ENCODE data around the gene OR2T6.
"Not testable (repeated sequence)": the region's sequence is repeated elsewhere in the genome, so short reads cannot be mapped to it uniquely, and the experiment has no call there.

The OR2T6 gene

GRCh38 chr1:248433811-248434415, 58.4 kb downstream of the OR2T6 start:
- not testable (repeated sequence) for H4K8ac ChIP-seq (ENCODE audit: low read depth, low read length); H3K27ac ChIP-seq (ENCODE audit: low read depth, low read length); H3K36me3 ChIP-seq (ENCODE audit: control insufficient read depth, insufficient read depth, low read length); H2AK5ac ChIP-seq (ENCODE audit: low read length); H2BK120ac ChIP-seq (ENCODE audit: low read depth, low read length); H3K27me3 ChIP-seq (ENCODE audit: insufficient read depth, low read length, poor library complexity); H3K56ac ChIP-seq (ENCODE audit: low read length); H3K23ac ChIP-seq (ENCODE audit: low read length); H3K18ac ChIP-seq (ENCODE audit: low read length); H2BK15ac ChIP-seq (replicated peaks; ENCODE audit: low read depth); H2BK5ac ChIP-seq (ENCODE audit: low read length); H3K4me1 ChIP-seq (ENCODE audit: control insufficient read depth, low read depth, low read length); H3K9ac ChIP-seq (ENCODE audit: low read length); DNase-seq; H3K79me2 ChIP-seq (ENCODE audit: control insufficient read depth, insufficient read depth, low read length); H4K5ac ChIP-seq (ENCODE audit: low read length); H3K4me2 ChIP-seq (ENCODE audit: low read length); H3K79me1 ChIP-seq (ENCODE audit: low read length); H3K4ac ChIP-seq (ENCODE audit: low read depth, low read length); H3K4me3 ChIP-seq (ENCODE audit: low read length)
- no CpG with 5 or more reads among the region's 38 CpGs for WGBS (ENCODE audit: extremely low coverage, insufficient coverage, low lambda C conversion rate)

DNA sequence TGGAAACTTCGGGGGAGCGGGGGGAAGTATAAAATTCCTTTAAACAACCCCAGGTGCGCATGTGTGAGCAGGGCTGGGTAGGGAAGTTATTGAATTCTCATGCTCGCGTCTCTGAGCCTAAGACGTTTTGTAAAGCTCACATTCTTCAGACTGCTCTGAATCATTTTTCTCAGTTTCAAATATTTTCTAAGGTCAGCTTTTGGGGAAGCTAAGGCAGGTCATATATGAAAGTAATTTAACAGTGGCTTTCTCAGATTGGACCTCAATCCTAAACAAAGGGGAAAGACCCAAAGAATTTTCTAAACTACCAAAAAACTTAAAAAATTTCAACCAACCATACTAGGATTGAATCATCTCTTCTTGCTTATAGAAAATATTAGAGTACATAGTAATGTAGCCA, 59.4 kb downstream of the OR2T6 start:
- not testable (repeated sequence) for H3K4me2 ChIP-seq (ENCODE audit: low read length); H4K8ac ChIP-seq (ENCODE audit: low read depth, low read length); H2BK15ac ChIP-seq (replicated peaks; ENCODE audit: low read depth); H3K27ac ChIP-seq (ENCODE audit: low read depth, low read length); H2AK5ac ChIP-seq (ENCODE audit: low read length); H3K18ac ChIP-seq (ENCODE audit: low read length); H3K4ac ChIP-seq (ENCODE audit: low read depth, low read length); H3K9ac ChIP-seq (ENCODE audit: low read length); H3K4me1 ChIP-seq (ENCODE audit: control insufficient read depth, low read depth, low read length); H2BK5ac ChIP-seq (ENCODE audit: low read length); H3K4me3 ChIP-seq (ENCODE audit: low read length); H3K79me1 ChIP-seq (ENCODE audit: low read length); H3K36me3 ChIP-seq (ENCODE audit: control insufficient read depth, insufficient read depth, low read length); H3K23ac ChIP-seq (ENCODE audit: low read length); H3K79me2 ChIP-seq (ENCODE audit: control insufficient read depth, insufficient read depth, low read length); H3K27me3 ChIP-seq (ENCODE audit: insufficient read depth, low read length, poor library complexity); H3K56ac ChIP-seq (ENCODE audit: low read length); H2BK120ac ChIP-seq (ENCODE audit: low read depth, low read length); DNase-seq; H4K5ac ChIP-seq (ENCODE audit: low read length)
- WGBS (ENCODE audit: extremely low coverage, insufficient coverage, low lambda C conversion rate) = no CpG with 5 or more reads among the region's 6 CpGs

GRCh38 chr1:248436303-248436702, 60.8 kb downstream of the OR2T6 start:
- not testable (repeated sequence) for H2BK5ac ChIP-seq (ENCODE audit: low read length); H3K56ac ChIP-seq (ENCODE audit: low read length); H3K27me3 ChIP-seq (ENCODE audit: insufficient read depth, low read length, poor library complexity); H3K4me2 ChIP-seq (ENCODE audit: low read length); H3K23ac ChIP-seq (ENCODE audit: low read length); H3K79me2 ChIP-seq (ENCODE audit: control insufficient read depth, insufficient read depth, low read length); H4K5ac ChIP-seq (ENCODE audit: low read length); H3K4me3 ChIP-seq (ENCODE audit: low read length); H2BK120ac ChIP-seq (ENCODE audit: low read depth, low read length); H3K18ac ChIP-seq (ENCODE audit: low read length); H2BK15ac ChIP-seq (replicated peaks; ENCODE audit: low read depth); H3K36me3 ChIP-seq (ENCODE audit: control insufficient read depth, insufficient read depth, low read length); H4K8ac ChIP-seq (ENCODE audit: low read depth, low read length); H2AK5ac ChIP-seq (ENCODE audit: low read length); H3K9ac ChIP-seq (ENCODE audit: low read length); H3K79me1 ChIP-seq (ENCODE audit: low read length); H3K4me1 ChIP-seq (ENCODE audit: control insufficient read depth, low read depth, low read length); DNase-seq; H3K27ac ChIP-seq (ENCODE audit: low read depth, low read length); H3K4ac ChIP-seq (ENCODE audit: low read depth, low read length)
- WGBS (ENCODE audit: extremely low coverage, insufficient coverage, low lambda C conversion rate) = no CpG with 5 or more reads among the region's 3 CpGs

DNA sequence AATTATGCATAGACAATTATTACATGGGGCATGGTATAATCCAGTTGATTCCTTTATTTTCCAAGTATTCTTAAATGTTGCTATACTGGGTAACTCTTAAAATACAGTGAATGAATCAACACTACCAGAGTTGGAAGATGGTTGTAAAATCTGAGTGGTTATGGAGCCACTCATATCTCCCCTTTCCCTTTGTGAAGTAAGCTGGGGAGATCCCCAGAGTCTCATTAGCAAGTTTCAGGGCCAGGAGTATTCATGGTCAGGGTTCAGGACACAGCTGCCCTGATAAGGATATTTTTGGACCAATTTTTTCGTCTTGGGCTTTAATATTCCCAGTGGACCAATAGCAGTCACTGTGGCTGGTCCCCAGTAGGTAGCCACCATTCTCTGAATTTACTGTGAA, 63.1 kb downstream of the OR2T6 start:
- H3K4me1 ChIP-seq (ENCODE audit: control insufficient read depth, low read depth, low read length); H3K56ac ChIP-seq (ENCODE audit: low read length); H3K27ac ChIP-seq (ENCODE audit: low read depth, low read length); H3K18ac ChIP-seq (ENCODE audit: low read length); H2BK5ac ChIP-seq (ENCODE audit: low read length); H3K4ac ChIP-seq (ENCODE audit: low read depth, low read length); H2AK5ac ChIP-seq (ENCODE audit: low read length); H3K27me3 ChIP-seq (ENCODE audit: insufficient read depth, low read length, poor library complexity); H3K9ac ChIP-seq (ENCODE audit: low read length); H2BK120ac ChIP-seq (ENCODE audit: low read depth, low read length); H3K4me2 ChIP-seq (ENCODE audit: low read length); DNase-seq; H3K36me3 ChIP-seq (ENCODE audit: control insufficient read depth, insufficient read depth, low read length); H3K23ac ChIP-seq (ENCODE audit: low read length); H3K4me3 ChIP-seq (ENCODE audit: low read length); H4K8ac ChIP-seq (ENCODE audit: low read depth, low read length); H3K79me1 ChIP-seq (ENCODE audit: low read length); H3K79me2 ChIP-seq (ENCODE audit: control insufficient read depth, insufficient read depth, low read length); H2BK15ac ChIP-seq (replicated peaks; ENCODE audit: low read depth); H4K5ac ChIP-seq (ENCODE audit: low read length): not testable (repeated sequence)
- WGBS (ENCODE audit: extremely low coverage, insufficient coverage, low lambda C conversion rate) = no CpG with 5 or more reads among the region's 1 CpG

GRCh38 chr1:248439283-248439682, 63.7 kb downstream of the OR2T6 start:
- H3K79me1 ChIP-seq (ENCODE audit: low read length); H3K27me3 ChIP-seq (ENCODE audit: insufficient read depth, low read length, poor library complexity); H3K27ac ChIP-seq (ENCODE audit: low read depth, low read length); H4K8ac ChIP-seq (ENCODE audit: low read depth, low read length); DNase-seq; H3K9ac ChIP-seq (ENCODE audit: low read length); H3K4me1 ChIP-seq (ENCODE audit: control insufficient read depth, low read depth, low read length); H2BK15ac ChIP-seq (replicated peaks; ENCODE audit: low read depth); H2BK5ac ChIP-seq (ENCODE audit: low read length); H3K23ac ChIP-seq (ENCODE audit: low read length); H3K4me2 ChIP-seq (ENCODE audit: low read length); H3K18ac ChIP-seq (ENCODE audit: low read length); H2AK5ac ChIP-seq (ENCODE audit: low read length); H3K36me3 ChIP-seq (ENCODE audit: control insufficient read depth, insufficient read depth, low read length); H3K79me2 ChIP-seq (ENCODE audit: control insufficient read depth, insufficient read depth, low read length); H4K5ac ChIP-seq (ENCODE audit: low read length); H3K56ac ChIP-seq (ENCODE audit: low read length); H3K4ac ChIP-seq (ENCODE audit: low read depth, low read length); H3K4me3 ChIP-seq (ENCODE audit: low read length); H2BK120ac ChIP-seq (ENCODE audit: low read depth, low read length): not testable (repeated sequence)
- WGBS (ENCODE audit: extremely low coverage, insufficient coverage, low lambda C conversion rate) = no CpG with 5 or more reads among the region's 5 CpGs

Data from mesendoderm (in vitro differentiated cells).